ENCODE measurements around the gene FXYD4. TPM values are rescaled to one million over a fixed set of nuclear protein-coding genes. Genes with fewer than 3 reads are reported as not detected.

FXYD4 gene
- total RNA-seq, 1 experiment from 2014 or later = not detected

DNA sequence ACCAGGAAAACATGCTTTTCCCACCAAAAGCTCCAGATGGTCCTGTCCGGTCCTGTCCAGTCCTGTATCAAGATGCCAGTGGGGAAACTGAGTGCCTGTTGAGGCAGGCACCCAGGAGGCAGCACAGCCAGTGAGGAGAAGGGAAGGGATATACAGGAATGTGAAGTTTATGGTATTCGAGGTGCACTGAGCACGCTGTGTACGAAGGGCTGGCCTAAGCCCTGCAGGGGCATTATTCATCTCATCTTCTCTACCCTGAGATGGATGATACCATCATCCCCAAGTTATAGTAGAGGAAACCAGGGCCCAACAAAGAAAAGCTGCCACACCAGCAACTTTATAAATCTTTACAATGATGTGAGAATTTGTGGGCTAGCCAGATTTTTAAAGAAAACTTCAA is 23.4 kb upstream of the FXYD4 start:
- no peaks in the 10 kb centered on the region for H3K9me3 Mint-ChIP-seq
- ChIA-PET POLR2A (interaction anchor here (0.5 kb wide), 1 partner anchor 64 kb away, joined by 3 read pairs; no protein-coding TSS in a partner anchor), CTCF (interaction anchor here (0.5 to 2.5 kb wide), 15 partner anchors 11 to 147 kb away, joined by 3 to 35 read pairs (median 4); no protein-coding TSS in a partner anchor)
- H3K36me3 Mint-ChIP-seq = no peaks in the 10 kb centered on the region
- H3K4me1 Mint-ChIP-seq = peaks cover 15% of the 10 kb centered on the region
- no peak for TF ChIP-seq FOXJ3 (CRISPR knock-in tag; IDR thresholded peaks at IDR 0.05; ENCODE audit: borderline replicate concordance)
- no peak for TF ChIP-seq TP53 (CRISPR knock-in tag; IDR thresholded peaks at IDR 0.05)
- no peak for TF ChIP-seq ZNF423 (CRISPR knock-in tag; IDR thresholded peaks at IDR 0.05)
- TF ChIP-seq, protein P1, sequence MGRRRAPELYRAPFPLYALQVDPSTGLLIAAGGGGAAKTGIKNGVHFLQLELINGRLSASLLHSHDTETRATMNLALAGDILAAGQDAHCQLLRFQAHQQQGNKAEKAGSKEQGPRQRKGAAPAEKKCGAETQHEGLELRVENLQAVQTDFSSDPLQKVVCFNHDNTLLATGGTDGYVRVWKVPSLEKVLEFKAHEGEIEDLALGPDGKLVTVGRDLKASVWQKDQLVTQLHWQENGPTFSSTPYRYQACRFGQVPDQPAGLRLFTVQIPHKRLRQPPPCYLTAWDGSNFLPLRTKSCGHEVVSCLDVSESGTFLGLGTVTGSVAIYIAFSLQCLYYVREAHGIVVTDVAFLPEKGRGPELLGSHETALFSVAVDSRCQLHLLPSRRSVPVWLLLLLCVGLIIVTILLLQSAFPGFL (CRISPR knock-in tag; IDR thresholded peaks at IDR 0.05; ENCODE audit: borderline replicate concordance) = no peak
- no peak for TF ChIP-seq TCF7 (CRISPR knock-in tag; IDR thresholded peaks at IDR 0.05; ENCODE audit: low read depth)
- TF ChIP-seq JAZF1 (CRISPR knock-in tag; IDR thresholded peaks at IDR 0.05) = no peak
- TF ChIP-seq, protein P2, sequence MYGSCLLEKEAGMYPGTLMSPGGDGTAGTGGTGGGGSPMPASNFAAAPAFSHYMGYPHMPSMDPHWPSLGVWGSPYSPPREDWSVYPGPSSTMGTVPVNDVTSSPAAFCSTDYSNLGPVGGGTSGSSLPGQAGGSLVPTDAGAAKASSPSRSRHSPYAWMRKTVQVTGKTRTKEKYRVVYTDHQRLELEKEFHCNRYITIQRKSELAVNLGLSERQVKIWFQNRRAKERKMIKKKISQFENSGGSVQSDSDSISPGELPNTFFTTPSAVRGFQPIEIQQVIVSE (CRISPR knock-in tag; IDR thresholded peaks at IDR 0.05; ENCODE audit: borderline replicate concordance) = no peak
- no peak for TF ChIP-seq MXD4 (CRISPR knock-in tag; IDR thresholded peaks at IDR 0.05; ENCODE audit: borderline replicate concordance)
- TF ChIP-seq, protein P3, sequence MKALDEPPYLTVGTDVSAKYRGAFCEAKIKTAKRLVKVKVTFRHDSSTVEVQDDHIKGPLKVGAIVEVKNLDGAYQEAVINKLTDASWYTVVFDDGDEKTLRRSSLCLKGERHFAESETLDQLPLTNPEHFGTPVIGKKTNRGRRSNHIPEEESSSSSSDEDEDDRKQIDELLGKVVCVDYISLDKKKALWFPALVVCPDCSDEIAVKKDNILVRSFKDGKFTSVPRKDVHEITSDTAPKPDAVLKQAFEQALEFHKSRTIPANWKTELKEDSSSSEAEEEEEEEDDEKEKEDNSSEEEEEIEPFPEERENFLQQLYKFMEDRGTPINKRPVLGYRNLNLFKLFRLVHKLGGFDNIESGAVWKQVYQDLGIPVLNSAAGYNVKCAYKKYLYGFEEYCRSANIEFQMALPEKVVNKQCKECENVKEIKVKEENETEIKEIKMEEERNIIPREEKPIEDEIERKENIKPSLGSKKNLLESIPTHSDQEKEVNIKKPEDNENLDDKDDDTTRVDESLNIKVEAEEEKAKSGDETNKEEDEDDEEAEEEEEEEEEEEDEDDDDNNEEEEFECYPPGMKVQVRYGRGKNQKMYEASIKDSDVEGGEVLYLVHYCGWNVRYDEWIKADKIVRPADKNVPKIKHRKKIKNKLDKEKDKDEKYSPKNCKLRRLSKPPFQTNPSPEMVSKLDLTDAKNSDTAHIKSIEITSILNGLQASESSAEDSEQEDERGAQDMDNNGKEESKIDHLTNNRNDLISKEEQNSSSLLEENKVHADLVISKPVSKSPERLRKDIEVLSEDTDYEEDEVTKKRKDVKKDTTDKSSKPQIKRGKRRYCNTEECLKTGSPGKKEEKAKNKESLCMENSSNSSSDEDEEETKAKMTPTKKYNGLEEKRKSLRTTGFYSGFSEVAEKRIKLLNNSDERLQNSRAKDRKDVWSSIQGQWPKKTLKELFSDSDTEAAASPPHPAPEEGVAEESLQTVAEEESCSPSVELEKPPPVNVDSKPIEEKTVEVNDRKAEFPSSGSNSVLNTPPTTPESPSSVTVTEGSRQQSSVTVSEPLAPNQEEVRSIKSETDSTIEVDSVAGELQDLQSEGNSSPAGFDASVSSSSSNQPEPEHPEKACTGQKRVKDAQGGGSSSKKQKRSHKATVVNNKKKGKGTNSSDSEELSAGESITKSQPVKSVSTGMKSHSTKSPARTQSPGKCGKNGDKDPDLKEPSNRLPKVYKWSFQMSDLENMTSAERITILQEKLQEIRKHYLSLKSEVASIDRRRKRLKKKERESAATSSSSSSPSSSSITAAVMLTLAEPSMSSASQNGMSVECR (CRISPR knock-in tag; IDR thresholded peaks at IDR 0.05; ENCODE audit: borderline replicate concordance) = no peak
- no peak for TF ChIP-seq AR (CRISPR knock-in tag; IDR thresholded peaks at IDR 0.05)
- no peak for TF ChIP-seq ELF4 (CRISPR knock-in tag; IDR thresholded peaks at IDR 0.05; ENCODE audit: low read depth)
- ATAC-seq (no peak), DNase-seq (ENCODE audit: low spot score) (no peak)
- no peak overlapping the region for H3K27ac Mint-ChIP-seq
- no peaks in the 10 kb centered on the region for H3K27me3 Mint-ChIP-seq (ENCODE audit: low read depth)
- H3K4me3 Mint-ChIP-seq = no peak overlapping the region

DNA sequence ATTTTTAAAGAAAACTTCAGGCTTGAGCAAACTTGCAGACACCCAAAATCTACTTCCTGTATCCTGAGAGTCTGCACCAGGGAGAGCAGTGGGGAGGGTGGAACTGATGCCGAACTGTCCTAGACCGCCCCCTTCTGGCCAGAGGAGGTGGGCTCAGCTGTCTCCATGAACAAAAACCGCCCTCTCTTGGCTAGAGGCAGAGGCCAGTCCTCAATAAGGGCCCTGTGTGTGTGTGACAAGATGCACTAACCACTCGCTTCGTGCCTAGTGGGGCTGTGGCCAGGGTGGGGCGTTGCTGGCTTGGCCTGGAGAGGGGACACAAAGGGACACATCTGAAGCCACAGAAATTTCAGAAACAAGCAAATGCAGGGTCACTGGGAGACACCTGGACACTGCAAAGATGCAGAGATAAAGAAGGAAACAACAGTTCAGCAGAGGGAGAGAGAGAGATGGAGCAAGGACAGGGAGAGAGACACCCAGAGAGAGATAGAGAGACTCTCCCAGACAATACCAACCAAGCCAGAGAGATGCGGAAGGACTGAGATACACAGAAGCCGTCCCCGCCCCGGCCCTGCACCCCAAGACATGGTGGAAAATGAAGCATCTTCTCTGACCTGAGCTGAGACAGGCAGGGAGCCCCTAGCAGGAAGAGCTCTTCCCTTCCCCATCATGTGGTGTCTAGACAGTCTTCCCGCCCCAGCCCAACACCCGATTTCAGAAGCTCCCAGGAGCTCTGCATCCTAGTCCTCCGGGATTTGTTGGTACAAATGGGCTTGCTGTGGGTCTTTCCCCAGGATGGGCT is 22.7 kb upstream of the FXYD4 start:
- Mint-ChIP-seq H3K4me1 (peaks cover 20% of the 10 kb centered on the region), H3K9me3 (no peaks in the 10 kb centered on the region), H3K36me3 (no peaks in the 10 kb centered on the region), H3K27me3 (ENCODE audit: low read depth) (no peaks in the 10 kb centered on the region), H3K27ac (peak overlapping the region; percentile 81), H3K4me3 (no peak overlapping the region)
- ChIA-PET CTCF (interaction anchor here (0.5 to 2.5 kb wide), 23 partner anchors 10 to 147 kb away, joined by 3 to 35 read pairs (median 5); partner anchors contain the start of gene RASGEF1A), POLR2A (no interaction called here)
- peak; percentile 99 for ATAC-seq
- DNase-seq (ENCODE audit: low spot score) = peak; percentile 88
- no peak for TF ChIP-seq TEAD4 (CRISPR knock-in tag; IDR thresholded peaks at IDR 0.05)
- peak; percentile 87 for TF ChIP-seq CTCF (IDR thresholded peaks at IDR 0.05)

Data from WTC11 (cell line).